OCI-LY3 (cell line): ENCODE data around the gene XNDC1N.

Experiments
- H2AFZ ChIP-seq: fragments of 200-600, 300-600 bp; shearing (Covaris generic); 2 replicates; pipeline ENCODE4 v1.6.0; 2014; ENCODE audit warnings: antibody characterized with exemption, low read depth, low read length
- H3K27ac ChIP-seq: fragments of 200-600, 300-600 bp; sonication (generic); 2 replicates; pipeline ENCODE4 v1.5.1; 2014; ENCODE audit warnings: mild to moderate bottlenecking, low read length, moderate library complexity, mixed read lengths
- H3K27me3 ChIP-seq: fragments of 200-600, 300-600 bp; sonication (generic); 2 replicates; pipeline ENCODE4 v1.6.1; 2014; ENCODE audit warnings: low read depth, low read length, mixed read lengths
- H3K36me3 ChIP-seq: fragments of 200-600, 300-600 bp; sonication (generic); replicated peaks from 2 replicates; pipeline ENCODE3; 2014; ENCODE audit warnings: low read depth, low read length, mixed read lengths
- H3K4me1 ChIP-seq: fragments of 300-600, 200-600 bp; sonication (generic); 2 replicates; pipeline ENCODE4 v1.6.1; 2014; ENCODE audit warnings: low read length, mixed read lengths
- H3K4me2 ChIP-seq: fragments of 200-600, 300-600 bp; sonication (generic); 2 replicates; pipeline ENCODE4 v1.6.1; 2014; ENCODE audit warnings: low read length, mixed read lengths
- H3K4me3 ChIP-seq: fragments of 300-600, 200-600 bp; sonication (generic); 2 replicates; pipeline ENCODE4 v1.5.1; 2014; ENCODE audit warnings: antibody characterized with exemption, mild to moderate bottlenecking, low read length, moderate library complexity
- H3K79me2 ChIP-seq: fragments of 300-600, 200-600 bp; shearing (Covaris generic); 2 replicates; pipeline ENCODE4 v1.6.1; 2014; ENCODE audit warnings: mild to moderate bottlenecking, low read length, mixed read lengths
- H3K9ac ChIP-seq: fragments of 300-600, 200-600 bp; shearing (Covaris generic); 2 replicates; pipeline ENCODE4 v1.6.0; 2014; ENCODE audit warnings: mild to moderate bottlenecking, low read length, moderate library complexity
- H3K9me3 ChIP-seq: fragments of 200-600, 300-600 bp; shearing (Covaris generic); 2 replicates; pipeline ENCODE4 v1.6.1; 2014; ENCODE audit warnings: low read length, mixed read lengths; ENCODE audit not compliant: insufficient read depth
- H4K20me1 ChIP-seq: fragments of 200-600, 300-600 bp; sonication (generic); 2 replicates; pipeline ENCODE4 v1.6.1; 2016; ENCODE audit warnings: low read length, mixed read lengths; ENCODE audit not compliant: insufficient read depth
- EZH2phosphoT487 ChIP-seq: fragments of 200-600 bp; shearing (Covaris generic); IDR thresholded peaks from 2 replicates; pipeline ENCODE4 v1.6.1; 2018; ENCODE audit warnings: antibody characterized with exemption, mixed run types, low read depth
- TF ChIP-seq, protein P1 (sequence below): fragments of 200-600, 300-600 bp; sonication (generic); IDR thresholded peaks from 2 replicates; pipeline ENCODE4 v1.5.1; 2014; ENCODE audit warnings: antibody characterized with exemption, low read length, low read depth

XNDC1N gene

GRCh38 chr11:71927820-71928736 is at the start of gene XNDC1N:
XNDC1N (minus strand) TSS chr11:71928594; CDS start chr11:71923353, 5,241 bp downstream.
- H4K20me1 ChIP-seq = 0 out of 2 replicates have a peak, but pooled peaks cover 2% of the 10 kb centered on the region
- TF ChIP-seq, protein P1, sequence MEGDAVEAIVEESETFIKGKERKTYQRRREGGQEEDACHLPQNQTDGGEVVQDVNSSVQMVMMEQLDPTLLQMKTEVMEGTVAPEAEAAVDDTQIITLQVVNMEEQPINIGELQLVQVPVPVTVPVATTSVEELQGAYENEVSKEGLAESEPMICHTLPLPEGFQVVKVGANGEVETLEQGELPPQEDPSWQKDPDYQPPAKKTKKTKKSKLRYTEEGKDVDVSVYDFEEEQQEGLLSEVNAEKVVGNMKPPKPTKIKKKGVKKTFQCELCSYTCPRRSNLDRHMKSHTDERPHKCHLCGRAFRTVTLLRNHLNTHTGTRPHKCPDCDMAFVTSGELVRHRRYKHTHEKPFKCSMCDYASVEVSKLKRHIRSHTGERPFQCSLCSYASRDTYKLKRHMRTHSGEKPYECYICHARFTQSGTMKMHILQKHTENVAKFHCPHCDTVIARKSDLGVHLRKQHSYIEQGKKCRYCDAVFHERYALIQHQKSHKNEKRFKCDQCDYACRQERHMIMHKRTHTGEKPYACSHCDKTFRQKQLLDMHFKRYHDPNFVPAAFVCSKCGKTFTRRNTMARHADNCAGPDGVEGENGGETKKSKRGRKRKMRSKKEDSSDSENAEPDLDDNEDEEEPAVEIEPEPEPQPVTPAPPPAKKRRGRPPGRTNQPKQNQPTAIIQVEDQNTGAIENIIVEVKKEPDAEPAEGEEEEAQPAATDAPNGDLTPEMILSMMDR = no peak
- TF ChIP-seq EZH2phosphoT487 = no peak
- no peaks in the 10 kb centered on the region for H3K9me3 ChIP-seq
- peak within 1 kb of the TSS; percentile 55 for H2AFZ ChIP-seq
- H3K36me3 ChIP-seq = peaks cover 11% of the 10 kb centered on the region
- no peaks in the 10 kb centered on the region for H3K27me3 ChIP-seq
- peaks cover 40% of the 10 kb centered on the region for H3K4me1 ChIP-seq
- peak within 1 kb of the TSS; percentile 70 for H3K9ac ChIP-seq
- H3K4me2 ChIP-seq = peak within 1 kb of the TSS; percentile 88
- peaks cover 57% of the 10 kb centered on the region for H3K79me2 ChIP-seq
- H3K4me3 ChIP-seq = peak within 1 kb of the TSS; percentile 84
- peak within 1 kb of the TSS; percentile 74 for H3K27ac ChIP-seq

DNA sequence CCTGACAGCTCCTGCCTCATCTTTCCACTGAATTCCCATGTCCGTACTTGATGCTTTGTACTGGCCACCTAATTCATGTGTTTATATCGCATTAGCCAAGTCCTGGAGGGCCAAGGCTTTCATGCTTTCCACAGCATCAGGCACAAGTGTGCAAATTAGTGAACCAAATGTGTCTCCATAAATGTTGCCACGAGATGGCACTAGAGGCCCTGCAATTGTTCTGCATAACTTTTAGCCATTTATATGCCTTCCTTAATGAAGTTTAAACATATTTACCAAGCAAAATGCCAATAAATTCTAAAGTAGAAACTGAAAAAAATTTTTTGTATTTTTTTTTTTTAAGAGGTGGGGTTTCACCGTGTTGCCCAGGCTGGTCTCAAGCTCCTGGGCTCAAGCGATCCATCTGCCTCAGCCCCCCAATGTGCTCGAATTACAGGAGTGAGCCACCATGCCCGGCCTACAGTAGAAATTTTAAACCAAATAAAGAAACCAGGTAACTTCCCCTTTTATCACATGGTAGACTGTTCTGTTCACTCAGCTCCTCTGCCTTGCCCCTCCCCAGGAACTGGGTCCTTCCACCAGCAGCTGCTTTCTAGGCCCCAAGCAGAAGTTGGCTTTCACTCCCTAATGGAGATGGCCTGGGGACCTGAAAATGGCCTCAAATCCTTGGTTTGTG is 49.5 kb upstream of the XNDC1N start:
- Histone ChIP-seq H3K36me3 (peaks cover 29% of the 10 kb centered on the region), H2AFZ (no peak overlapping the region), H4K20me1 (no peaks in the 10 kb centered on the region), H3K27me3 (no peaks in the 10 kb centered on the region), H3K9me3 (no peaks in the 10 kb centered on the region), H3K79me2 (peaks cover 13% of the 10 kb centered on the region), H3K27ac (peak overlapping the region; percentile 84), H3K4me2 (peak overlapping the region; percentile 71), H3K4me3 (peak overlapping the region; percentile 41), H3K9ac (peak overlapping the region; percentile 53), H3K4me1 (peaks cover 32% of the 10 kb centered on the region)
- no peak for TF ChIP-seq EZH2phosphoT487
- TF ChIP-seq, protein P1 = peak; percentile 94

DNA sequence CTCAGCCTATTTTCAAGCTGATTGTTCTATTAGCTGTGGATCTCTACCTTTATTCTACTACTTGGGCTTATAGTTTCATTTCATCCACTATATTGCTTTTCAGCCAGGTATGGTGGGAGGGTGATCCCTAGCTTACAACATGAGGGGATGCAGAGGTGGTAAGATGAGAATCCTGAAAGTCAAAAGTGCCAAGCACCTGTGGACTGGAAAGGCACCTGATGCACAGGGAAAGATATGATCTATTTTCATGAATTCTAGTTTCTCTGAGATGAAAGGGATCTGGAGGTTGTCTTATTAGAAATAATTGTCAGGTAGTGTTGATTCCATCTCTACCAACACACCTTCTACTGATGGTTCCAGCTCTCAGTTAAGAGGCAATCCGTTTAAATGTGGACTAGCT is 48.7 kb upstream of the XNDC1N start:
- H3K4me2 ChIP-seq = peak overlapping the region; percentile 71
- no peak overlapping the region for H3K4me3 ChIP-seq
- peaks cover 13% of the 10 kb centered on the region for H3K79me2 ChIP-seq
- TF ChIP-seq, protein P1 = no peak
- TF ChIP-seq EZH2phosphoT487 = no peak
- H3K9ac ChIP-seq = peak overlapping the region; percentile 53; the same call in 1 of the 2 replicates
- H4K20me1 ChIP-seq = no peaks in the 10 kb centered on the region
- H2AFZ ChIP-seq = no peak overlapping the region
- H3K9me3 ChIP-seq = no peaks in the 10 kb centered on the region
- peaks cover 28% of the 10 kb centered on the region for H3K36me3 ChIP-seq
- peak overlapping the region; percentile 84 for H3K27ac ChIP-seq
- H3K4me1 ChIP-seq = peaks cover 32% of the 10 kb centered on the region
- H3K27me3 ChIP-seq = no peaks in the 10 kb centered on the region

- H3K4me1 ChIP-seq = peaks cover 32% of the 10 kb centered on the region
- H3K4me2 ChIP-seq = no peak overlapping the region
- H3K36me3 ChIP-seq = peaks cover 30% of the 10 kb centered on the region
- TF ChIP-seq, protein P1 = no peak
- no peak for TF ChIP-seq EZH2phosphoT487
- H3K4me3 ChIP-seq = no peak overlapping the region
- no peaks in the 10 kb centered on the region for H3K9me3 ChIP-seq
- no peaks in the 10 kb centered on the region for H4K20me1 ChIP-seq
- no peak overlapping the region for H2AFZ ChIP-seq
- H3K9ac ChIP-seq = 0 out of 2 replicates have a peak overlapping the region, but pooled peaks have one; percentile 53
- H3K27ac ChIP-seq = no peak overlapping the region
- H3K79me2 ChIP-seq = peaks cover 13% of the 10 kb centered on the region
- no peaks in the 10 kb centered on the region for H3K27me3 ChIP-seq
These were observed 48.2 kb upstream of the XNDC1N start for GRCh38 chr11:71976551-71976950.
